ENCODE results near the gene PKIG. TPM values are rescaled to one million over a fixed set of nuclear protein-coding genes. Genes with fewer than 3 reads are reported as not detected.

The PKIG gene
- total and polyA plus RNA-seq, 2 of the 8 experiments (the other 6 are each of a cell fraction or from before 2014, with no cell fraction given) = 26.7 to 34.3 TPM

DNA sequence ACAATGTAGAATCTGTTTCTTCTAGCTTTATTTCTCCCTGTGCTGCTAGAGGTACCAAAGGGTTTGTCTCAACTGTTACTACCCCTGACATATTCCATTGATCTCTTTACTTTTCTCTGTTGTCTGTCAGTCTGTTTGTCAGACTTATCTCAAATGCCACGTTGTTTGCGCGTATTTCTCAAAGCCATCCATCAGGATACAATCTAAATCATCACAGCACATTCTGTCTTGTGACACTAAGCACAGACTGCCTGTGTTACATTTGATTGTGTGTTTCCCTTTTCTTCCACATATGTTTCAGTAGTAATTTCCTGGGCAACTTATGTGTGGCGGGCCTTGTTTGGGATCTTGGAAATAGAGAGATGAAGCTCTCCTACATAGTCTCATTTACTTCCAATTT, 30.3 kb upstream of the PKIG start (continued):
- TF ChIP-seq CHD7 (IDR thresholded peaks at IDR 0.05; ENCODE audit: insufficient replicate concordance, low read length) = no peak
- TF ChIP-seq, protein P1, sequence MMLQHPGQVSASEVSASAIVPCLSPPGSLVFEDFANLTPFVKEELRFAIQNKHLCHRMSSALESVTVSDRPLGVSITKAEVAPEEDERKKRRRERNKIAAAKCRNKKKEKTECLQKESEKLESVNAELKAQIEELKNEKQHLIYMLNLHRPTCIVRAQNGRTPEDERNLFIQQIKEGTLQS (IDR thresholded peaks at IDR 0.05; ENCODE audit: insufficient read depth, low read depth, low read length) = no peak
